Measurements from ENCODE around the gene CEP152.
"Not testable (repeated sequence)": the region's sequence is repeated elsewhere in the genome, so short reads cannot be mapped to it uniquely, and the experiment has no call there.

The CEP152 gene, protein sequence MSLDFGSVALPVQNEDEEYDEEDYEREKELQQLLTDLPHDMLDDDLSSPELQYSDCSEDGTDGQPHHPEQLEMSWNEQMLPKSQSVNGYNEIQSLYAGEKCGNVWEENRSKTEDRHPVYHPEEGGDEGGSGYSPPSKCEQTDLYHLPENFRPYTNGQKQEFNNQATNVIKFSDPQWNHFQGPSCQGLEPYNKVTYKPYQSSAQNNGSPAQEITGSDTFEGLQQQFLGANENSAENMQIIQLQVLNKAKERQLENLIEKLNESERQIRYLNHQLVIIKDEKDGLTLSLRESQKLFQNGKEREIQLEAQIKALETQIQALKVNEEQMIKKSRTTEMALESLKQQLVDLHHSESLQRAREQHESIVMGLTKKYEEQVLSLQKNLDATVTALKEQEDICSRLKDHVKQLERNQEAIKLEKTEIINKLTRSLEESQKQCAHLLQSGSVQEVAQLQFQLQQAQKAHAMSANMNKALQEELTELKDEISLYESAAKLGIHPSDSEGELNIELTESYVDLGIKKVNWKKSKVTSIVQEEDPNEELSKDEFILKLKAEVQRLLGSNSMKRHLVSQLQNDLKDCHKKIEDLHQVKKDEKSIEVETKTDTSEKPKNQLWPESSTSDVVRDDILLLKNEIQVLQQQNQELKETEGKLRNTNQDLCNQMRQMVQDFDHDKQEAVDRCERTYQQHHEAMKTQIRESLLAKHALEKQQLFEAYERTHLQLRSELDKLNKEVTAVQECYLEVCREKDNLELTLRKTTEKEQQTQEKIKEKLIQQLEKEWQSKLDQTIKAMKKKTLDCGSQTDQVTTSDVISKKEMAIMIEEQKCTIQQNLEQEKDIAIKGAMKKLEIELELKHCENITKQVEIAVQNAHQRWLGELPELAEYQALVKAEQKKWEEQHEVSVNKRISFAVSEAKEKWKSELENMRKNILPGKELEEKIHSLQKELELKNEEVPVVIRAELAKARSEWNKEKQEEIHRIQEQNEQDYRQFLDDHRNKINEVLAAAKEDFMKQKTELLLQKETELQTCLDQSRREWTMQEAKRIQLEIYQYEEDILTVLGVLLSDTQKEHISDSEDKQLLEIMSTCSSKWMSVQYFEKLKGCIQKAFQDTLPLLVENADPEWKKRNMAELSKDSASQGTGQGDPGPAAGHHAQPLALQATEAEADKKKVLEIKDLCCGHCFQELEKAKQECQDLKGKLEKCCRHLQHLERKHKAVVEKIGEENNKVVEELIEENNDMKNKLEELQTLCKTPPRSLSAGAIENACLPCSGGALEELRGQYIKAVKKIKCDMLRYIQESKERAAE (N-terminal part only)

DNA sequence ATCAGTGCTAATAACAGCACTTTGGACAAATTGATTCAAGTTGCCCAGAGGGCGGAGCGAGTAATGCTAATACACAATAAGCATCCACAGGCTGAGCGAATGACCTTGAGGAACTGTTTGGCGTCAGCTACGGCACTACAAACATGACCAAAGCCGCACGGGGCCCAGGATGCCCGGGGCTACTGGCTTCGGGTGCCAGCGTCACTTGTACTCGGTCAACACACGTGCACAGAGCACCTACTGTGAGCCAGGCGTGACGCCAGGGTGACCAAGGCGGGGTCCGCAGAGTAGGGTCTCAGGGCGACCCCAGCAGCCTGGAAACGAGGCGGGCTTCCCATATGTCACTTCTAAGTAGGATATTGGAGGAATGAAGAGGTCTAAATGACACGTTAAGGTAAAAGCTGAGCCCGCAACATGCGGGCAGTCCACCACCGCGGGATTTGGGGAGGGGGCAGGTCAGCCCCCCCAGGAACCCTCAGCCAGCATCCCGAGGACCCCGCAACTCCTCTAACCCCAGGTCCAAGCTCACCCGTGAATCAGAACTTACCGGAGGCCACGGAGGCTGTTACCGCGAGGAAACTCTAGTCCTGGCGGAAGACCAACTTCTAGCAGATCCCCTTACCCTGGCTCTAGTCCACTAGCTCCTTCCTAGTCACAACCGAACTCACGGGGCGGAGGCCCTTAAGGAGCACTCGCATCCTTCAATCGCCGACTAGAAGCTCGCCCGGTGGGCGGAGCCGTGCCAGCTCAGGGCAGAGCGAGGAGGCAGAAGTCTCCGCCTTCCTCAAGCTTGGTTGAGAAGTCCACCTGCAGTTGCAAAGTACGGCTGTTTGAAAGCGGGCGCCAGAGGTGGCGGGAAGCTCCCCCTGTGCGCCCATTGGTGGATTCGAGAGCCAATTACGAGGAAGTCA is at the start of gene CEP152:
CEP152 (minus strand) TSS at position 656 of the 911 bp plus-strand sequence. CDS start 5,420 bp downstream, outside the sequence.
- peak; percentile 93 for DNase-seq (ENCODE audit: low read depth)

DNA sequence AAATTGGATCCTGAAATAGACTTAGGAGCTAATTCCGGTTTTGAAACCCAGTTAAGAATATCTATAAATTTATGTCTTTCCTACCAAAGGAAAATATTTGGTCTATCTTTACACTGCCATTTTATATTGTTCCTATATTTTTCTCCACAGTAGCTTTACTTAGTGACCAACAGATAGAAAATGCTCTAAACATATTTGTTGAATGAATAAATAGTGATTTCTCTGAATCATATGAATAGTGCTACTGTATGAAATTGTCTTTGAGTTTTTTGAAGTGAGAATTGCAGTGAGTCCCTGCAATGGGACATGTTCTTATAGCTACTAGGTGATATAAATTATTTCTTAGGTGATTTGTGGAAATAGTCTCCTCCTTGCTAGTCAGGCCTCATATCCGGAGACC is 48.6 kb upstream of the CEP152 start:
- no peak for DNase-seq (ENCODE audit: low read depth)

DNA sequence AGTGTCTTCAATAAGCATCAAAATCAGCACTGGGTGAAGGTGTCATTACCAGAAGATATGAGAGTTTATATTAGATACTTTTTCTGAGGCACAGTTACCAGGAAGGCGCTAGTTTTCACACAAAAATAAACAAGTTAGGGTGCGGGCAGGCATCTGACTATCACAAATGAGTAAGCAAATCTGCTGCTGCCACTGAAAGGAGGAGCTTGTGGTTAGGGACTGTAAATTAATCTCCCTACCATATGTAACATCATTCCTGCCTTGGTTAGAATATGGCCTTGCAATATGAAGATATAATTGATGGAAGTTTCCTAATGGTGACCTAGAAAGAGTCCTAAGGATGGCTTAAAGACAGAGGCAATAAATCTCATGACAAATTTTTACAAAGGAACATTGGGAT is 47.5 kb upstream of the CEP152 start:
- DNase-seq (ENCODE audit: low read depth): no peak

DNA sequence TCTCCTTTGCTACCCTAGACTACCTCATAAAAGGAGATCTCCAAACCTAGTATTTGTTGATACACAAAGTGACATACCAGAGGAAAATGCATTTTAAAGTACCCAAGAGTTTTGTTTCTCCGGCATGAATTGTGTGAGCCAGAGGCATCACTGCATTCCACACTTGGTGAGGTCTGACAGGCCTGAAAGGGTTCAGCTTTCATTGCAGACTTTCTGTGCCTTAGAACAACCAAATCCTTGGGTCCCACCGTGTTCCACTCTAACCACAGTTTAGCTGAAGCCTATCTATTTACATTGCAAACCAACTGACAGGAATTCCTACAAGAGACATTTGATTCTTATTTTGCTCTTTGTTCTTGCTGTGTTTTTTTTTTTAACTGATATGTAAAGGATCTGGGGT is 46.1 kb upstream of the CEP152 start:
- DNase-seq (ENCODE audit: low read depth): no peak

DNA sequence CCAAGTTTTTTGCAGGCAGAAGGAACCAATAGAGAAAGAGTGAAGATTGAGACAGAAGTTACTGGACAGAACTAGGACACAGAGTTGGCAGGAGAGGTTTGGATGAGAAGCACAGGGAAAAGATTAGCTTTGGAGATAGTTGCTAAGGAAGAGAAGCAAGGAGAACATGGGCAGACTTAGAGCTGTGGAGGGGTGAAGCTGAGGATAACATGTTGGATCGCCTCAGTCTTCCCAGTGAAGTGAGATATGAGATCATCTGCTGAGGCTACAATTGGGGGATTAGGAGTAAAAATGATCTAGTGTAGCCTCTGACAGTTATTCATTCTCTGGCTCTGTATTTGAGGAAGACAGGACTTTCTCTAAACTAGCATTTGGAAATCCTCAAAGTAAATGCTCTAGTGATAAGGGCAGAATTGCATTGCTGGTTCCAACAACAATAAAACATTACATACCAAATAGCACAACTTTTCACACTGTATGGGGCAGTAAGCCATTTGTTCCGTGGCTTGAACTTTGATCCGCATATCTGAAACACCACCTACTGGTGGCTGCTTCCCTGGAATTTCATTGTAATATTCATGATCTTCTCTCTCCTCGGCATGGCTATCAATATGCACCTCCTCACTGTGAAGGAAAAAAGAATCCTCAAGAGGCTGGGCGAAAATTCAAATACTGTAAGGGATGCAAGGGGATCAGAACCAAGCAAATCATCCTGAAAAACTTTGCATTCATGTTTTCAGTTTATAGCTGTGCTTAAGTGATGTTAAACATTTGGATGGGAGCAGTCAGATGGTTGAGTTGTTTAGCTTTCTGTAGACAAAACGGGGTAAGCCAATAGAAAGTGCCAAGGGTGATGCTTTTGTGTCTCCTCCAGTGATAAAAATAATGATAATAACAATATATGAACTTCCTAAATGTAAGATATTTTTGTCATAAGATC is 44.9 kb upstream of the CEP152 start:
- no peak for DNase-seq (ENCODE audit: low read depth)

DNA sequence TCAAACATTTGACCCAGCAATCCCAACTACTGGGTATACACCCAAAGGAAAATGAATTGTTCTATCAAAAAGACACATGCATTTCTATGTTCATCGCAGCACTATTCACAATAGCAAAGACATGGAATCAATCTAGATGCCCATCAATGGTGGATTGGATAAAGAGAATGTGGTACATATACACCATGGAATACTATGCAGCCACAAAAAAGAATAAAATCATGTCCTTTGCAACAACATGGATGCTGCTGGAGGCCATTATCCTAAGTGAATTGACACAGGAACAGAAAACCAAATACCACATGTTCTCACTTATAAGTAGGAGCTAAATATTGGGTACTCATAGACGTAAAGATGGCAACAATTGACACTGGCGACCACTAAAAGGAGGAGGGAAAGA is 43.6 kb upstream of the CEP152 start:
- DNase-seq (ENCODE audit: low read depth): not testable (repeated sequence)

DNA sequence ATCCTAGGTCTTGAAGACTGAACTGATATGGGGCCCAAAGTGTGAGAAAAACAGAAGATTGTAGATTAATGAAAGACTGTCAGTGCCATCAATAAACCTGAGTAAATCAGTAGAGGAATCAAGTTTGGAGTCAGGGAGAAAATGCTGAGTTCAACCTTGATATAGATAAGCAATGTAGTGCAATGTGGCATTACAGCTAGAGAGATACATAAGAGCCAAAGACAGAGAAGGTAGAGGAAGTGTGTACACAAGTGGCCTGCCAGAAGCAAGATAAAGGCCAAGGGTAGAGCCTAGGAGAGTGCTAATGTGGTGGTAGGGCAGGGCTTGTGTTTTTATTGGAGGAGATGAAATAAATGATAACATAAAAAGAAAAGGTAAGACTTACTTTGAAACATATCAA is 41.1 kb upstream of the CEP152 start:
- DNase-seq (ENCODE audit: low read depth): no peak

DNA sequence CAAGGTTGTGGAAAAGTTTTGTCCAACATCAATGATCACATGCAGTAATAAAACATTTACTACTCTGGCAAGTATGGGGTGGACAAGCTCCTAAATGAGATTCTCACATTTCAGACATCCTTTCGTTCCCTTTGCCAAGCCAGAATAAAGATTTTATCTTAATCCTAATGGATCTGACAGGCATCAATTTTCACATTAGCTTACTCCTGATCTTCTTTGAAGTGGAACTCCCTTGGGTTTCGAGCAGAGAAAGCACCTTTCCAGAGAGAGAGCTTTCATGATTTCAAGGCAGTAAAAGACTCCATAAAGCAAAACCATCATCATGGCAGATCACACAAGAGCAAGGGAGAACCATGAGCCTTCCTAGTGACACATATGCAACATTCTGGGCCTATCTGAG is 39.8 kb upstream of the CEP152 start:
- no peak for DNase-seq (ENCODE audit: low read depth)

DNA sequence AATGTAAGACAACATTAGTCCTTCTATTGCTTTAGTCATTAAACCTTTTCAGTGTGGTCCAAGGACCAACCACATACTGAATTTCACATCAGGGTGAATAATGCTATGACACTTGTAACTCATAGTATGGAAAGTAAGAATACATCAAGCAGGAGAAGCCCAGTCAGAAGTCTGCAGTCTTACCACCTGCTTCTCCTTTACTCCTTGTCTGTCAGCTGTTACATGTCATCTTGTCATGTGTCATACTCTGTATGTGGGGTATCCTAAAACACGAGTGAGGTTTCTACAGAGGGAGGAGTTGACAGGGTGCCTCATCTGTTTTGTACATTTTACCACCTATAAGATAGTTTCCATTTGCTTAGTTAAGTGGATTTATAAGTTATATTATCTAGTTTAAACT is 34.3 kb upstream of the CEP152 start:
- DNase-seq (ENCODE audit: low read depth): no peak

DNA sequence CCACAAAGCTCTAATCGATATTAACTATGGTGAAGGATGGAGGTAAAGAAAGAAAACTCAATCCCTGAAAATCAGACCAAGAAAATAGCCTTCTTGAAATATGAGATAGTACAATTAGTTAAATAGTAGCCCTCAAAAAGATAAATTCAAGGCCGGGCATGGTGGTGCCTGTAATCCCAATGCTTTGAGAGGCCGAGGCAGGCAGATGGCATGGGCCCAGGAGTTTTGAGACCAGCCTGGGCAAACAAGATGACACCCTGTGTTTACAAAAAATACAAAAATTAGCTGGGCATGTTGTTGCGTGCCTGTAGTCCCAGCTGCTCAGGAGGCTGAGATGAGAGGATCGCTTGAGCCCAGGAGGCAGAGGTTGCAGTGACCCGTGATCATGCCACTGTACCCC is 31.6 kb upstream of the CEP152 start:
- no peak for DNase-seq (ENCODE audit: low read depth)

DNA sequence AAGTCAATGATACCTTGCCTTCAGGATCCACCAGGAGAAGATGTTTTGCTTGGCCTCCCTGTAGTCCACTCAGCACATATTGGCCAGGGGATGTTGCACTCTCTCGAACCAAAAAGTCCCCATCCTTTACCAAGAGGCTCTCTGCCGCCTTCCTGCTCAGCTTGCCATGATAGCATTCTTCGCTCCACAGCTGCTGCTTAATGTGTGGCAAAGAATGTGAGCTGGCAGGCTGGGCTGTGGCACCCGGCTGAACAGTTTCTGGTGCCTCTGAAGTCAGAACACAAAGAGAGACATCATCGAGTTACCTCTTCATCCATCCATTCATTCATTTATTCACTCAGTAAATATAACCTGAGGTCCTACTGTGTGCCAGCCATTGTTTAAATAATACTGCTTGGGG is 23.9 kb upstream of the CEP152 start:
- DNase-seq (ENCODE audit: low read depth): no peak

DNA sequence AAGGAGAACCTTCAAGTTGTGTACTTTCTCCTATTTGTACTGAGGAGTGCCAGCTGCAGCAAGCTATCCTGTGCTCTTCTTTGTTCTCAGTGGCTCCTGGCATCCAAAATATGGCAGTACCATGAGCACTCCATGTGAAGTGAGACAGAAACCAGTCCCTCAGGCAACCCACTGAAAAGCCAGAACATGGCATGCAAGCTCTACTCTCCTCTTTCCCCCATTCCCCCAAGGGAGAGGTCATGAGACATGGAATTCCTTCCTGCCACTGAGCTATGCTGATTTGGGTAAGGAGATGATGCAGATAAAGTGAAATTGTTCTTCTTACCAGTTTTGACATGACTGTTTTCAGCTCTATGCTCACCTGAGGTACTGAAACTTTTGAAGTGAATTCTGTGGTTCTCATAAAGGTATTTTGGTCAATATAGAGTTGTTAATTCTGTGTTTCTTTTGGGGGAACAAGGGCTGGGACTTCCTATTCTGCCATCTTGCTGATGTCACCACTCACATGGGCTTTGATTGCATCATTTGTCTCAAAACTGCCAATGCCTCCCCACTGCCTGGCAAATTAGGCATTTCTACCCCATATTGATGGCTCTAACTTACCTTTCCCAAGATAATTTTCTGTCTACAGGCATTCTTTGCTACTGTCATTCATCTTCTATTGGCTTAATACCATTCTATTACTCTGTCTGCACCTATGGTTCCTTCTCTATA is 22.8 kb upstream of the CEP152 start:
- DNase-seq (ENCODE audit: low read depth): no peak

DNA sequence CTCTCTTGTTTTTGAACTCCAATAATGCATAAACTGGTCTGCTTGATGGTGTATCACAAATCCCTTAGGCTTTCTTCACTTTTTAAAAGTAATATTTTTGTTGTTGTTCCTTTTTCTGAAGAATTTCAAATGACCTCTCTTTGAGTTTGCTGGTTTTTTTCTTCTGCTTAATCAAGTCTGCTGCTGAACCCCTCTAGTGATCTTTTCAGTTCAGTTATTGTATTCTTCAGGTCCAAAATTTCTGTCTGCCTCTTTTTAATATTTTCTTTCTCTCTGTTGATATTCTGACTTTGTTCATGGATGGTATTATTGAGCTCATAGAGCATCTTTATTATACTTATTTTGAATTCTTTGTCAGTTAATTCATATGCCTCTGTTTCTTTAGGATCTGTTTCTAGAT is 21.8 kb upstream of the CEP152 start:
- DNase-seq (ENCODE audit: low read depth): no peak

DNA sequence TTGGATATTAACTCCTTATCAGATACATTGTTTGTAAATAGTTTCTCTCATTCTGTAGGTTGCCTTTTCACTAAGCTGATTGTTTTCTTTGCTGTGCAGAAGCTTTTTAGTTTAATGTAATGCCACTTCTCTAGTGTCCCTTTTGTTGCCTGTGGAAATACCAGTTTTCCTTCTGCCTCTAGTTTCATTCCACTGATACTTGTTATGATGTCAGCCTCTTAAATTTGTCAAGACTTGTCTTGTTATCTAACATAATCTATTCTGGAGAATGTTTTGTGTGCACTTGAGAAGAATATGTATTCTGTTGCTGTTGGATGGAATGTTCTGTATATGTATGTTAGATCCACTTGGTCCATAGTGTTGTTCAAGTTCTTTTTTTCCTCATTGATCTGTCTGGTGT is 18.0 kb upstream of the CEP152 start:
- no peak for DNase-seq (ENCODE audit: low read depth)

DNA sequence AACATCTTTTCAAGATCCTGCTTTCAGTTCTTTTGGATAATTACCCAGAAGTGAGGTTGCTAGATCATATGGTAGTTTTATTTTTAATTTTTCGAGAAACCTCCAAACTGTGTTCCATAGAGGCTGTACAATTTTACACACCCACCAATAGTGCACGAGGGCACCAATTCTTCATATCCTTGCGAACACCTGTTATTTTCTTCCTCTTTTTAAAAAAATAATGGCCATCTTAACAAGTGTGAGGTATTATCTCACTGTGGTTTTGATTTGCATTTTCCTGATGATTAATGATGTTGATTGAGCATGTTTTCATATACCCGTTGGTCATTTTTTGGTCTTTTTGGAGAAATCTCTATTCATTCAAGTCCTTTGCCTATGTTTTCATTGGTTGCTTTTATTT is 17.6 kb upstream of the CEP152 start:
- DNase-seq (ENCODE audit: low read depth): no peak

DNA sequence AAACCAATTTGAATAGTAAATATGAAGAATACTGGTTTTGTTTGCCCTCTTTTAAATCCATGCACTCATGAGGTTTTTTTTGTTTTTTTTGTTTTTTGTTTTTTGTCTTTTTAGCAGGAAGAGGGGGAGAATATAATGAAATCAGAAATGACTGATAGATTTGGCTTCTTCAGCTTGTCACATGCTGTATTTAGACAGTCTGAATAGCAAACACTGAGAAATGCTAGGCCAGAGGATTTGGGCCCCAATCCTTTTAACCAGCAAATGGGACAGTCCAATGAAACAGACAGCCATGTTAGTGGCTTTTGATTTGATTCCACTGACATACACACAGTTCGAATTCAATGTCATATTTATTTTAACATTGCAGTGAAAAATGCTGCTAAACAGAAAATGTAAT is 14.2 kb upstream of the CEP152 start:
- no peak for DNase-seq (ENCODE audit: low read depth)

DNA sequence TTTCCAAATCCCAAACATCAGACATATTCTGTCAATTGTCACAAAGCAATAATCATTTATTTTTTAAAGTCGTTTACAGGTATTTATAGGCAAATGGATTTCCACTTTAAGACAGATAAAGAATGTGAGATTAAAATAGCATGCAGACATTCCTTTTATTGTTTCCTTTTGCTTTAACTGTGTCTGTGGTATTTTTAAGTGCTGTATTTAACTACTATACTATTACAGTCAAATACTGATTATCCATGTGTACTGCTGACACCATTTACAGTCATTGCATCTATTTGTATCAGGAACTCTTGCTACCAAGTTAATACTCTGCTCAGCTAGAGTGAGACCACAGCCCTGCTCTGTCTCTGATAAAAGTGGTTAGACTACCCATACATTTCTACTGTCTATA is 12.8 kb upstream of the CEP152 start:
- DNase-seq (ENCODE audit: low read depth): no peak

DNA sequence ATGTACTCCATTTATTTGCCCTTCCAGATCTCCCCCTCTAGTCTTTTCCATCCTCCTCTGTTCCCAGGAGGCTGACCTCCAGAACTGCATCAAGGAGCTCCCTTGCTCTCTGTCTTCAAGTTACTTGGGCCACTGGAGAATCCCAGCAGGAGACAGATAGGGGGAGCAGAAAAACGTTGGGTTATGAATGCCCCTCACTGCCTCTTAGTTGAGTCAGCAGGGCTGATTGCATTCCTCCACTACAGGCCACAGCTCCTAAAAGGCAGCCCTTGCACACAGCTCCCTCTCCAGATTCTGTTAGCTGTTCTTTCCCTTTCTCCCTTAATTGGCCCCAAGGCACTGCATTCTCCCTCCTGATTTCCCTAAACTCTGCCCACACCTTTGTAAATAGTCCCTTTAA is 12.4 kb upstream of the CEP152 start:
- DNase-seq (ENCODE audit: low read depth): no peak

DNA sequence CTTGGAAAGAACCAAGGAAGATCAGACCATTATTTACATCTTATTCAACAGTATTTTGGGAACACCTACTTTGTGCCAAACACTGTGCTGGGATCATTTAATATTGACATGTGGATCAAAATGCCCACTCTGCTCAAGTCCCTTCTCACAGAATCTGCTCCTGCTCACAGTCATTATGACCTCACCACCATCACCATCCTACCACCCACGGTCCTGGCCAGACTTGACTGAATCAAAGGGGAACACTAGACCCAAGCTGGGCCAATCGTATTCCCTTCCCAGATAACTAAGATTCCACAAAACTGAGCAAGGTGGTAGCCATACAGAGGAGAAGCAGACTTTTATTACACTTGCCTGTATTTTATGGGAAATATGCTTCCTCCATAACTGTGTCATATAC is 3.4 kb upstream of the CEP152 start:
- DNase-seq (ENCODE audit: low read depth): no peak
